GM12878 (cell line): ENCODE data around the gene CCR7. TPM values are rescaled to one million over a fixed set of nuclear protein-coding genes. Genes with fewer than 3 reads are reported as not detected.

Experiments used
- ATF3 ChIP-seq: IDR thresholded peaks from 2 replicates; pipeline ENCODE4 v1.6.1; 2011; ENCODE audit warnings: low read depth, mild to moderate bottlenecking, low read length, moderate library complexity, borderline replicate concordance; ENCODE audit errors: extremely low read depth
- BCLAF1 ChIP-seq: fragments of 450-650 bp; IDR thresholded peaks from 2 replicates; pipeline ENCODE4 v1.6.1; 2017; ENCODE audit warnings: antibody characterized with exemption, mild to moderate bottlenecking, moderate library complexity
- CEBPZ ChIP-seq: fragments of 150-350 bp; IDR thresholded peaks from 2 replicates; pipeline ENCODE4 v1.6.1; 2016; ENCODE audit warnings: low read depth, low read length
- IKZF1 ChIP-seq: fragments of 450-650 bp; conservative IDR thresholded peaks from 2 replicates; pipeline ENCODE4 v1.6.1; 2017; ENCODE audit warnings: antibody characterized with exemption, mild to moderate bottlenecking
- MXI1 ChIP-seq: fragments of 150-350 bp; IDR thresholded peaks from 2 replicates; pipeline ENCODE4 v1.6.1; 2011; ENCODE audit warnings: low read depth, mild to moderate bottlenecking, inconsistent platforms, low read length, improper control_type of control experiment
- NFIC ChIP-seq: IDR thresholded peaks from 2 replicates; pipeline ENCODE4 v1.6.1; 2012; ENCODE audit warnings: low read depth, mild to moderate bottlenecking, inconsistent platforms, low read length, moderate library complexity
- POLR2A ChIP-seq: IDR thresholded peaks from 2 replicates; pipeline ENCODE4 v1.6.1; 2011; ENCODE audit warnings: low read depth, mild to moderate bottlenecking, low read length
- POU2F2 ChIP-seq: IDR thresholded peaks from 3 replicates; pipeline ENCODE4 v1.6.1; 2011; ENCODE audit warnings: low read depth, mild to moderate bottlenecking, low read length, borderline replicate concordance
- PRDM15 ChIP-seq: fragments of 450-650 bp; formaldehyde crosslinking; IDR thresholded peaks from 2 replicates; pipeline ENCODE4 v1.4.0; 2020; ENCODE audit warnings: mild to moderate bottlenecking, moderate library complexity
- SMC3 ChIP-seq: IDR thresholded peaks from 2 replicates; pipeline ENCODE4 v1.6.1; 2011; ENCODE audit warnings: low read length, improper control_type of control experiment, borderline replicate concordance
- ZBTB11 ChIP-seq: fragments of 450-650 bp; formaldehyde crosslinking; IDR thresholded peaks from 2 replicates; pipeline ENCODE4 v1.5.0; 2022; ENCODE audit warnings: mild to moderate bottlenecking, missing genetic modification characterization
- ZBTB33 ChIP-seq: fragments of 450-650 bp; IDR thresholded peaks from 2 replicates; pipeline ENCODE4 v1.6.1; 2017; ENCODE audit warnings: mild to moderate bottlenecking
- polyA plus RNA-seq, 11 experiments: library from polyadenylated mRNA; depleted of rRNA in 4 of 11; unstranded in 6 of 11; stranded (reverse) in 5 of 11; fragments of >200 nt; fragmentation: Nextera tagmentation in 4 of 11; fragmentation: Illumina TruSeq in 1 of 11; extraction: Ambion mirVana in 4 of 11; extraction: Trizol in 1 of 11; gene quantifications; 1 replicate in 1 of 11; 2 replicates in 10 of 11; pipeline versions ENCODE4 v1.2.1 to v1.2.3, GENCODE V29; 2011 to 2016; ENCODE audit warnings: inconsistent platforms in 2 of 11, missing spikeins in 2 of 11, low read depth in 1 of 11
- total RNA-seq, 4 experiments: library from RNA; depleted of rRNA in 3 of 4; stranded (reverse); fragments of >200 nt in 3 of 4; fragmentation: Illumina TruSeq in 1 of 4; extraction: Trizol in 1 of 4; gene quantifications; 2 replicates each; pipeline versions ENCODE4 v1.2.1 to v1.2.3, GENCODE V29; 2013 to 2021

Gene CCR7
- total and polyA plus RNA-seq, 10 of the 15 experiments (the other 5 are each of a cell fraction or from before 2014, with no cell fraction given), result 131 to 1,171 (median 260) TPM

- TF ChIP-seq PRDM15 (CRISPR knock-in tag), result no peak
- no peak for TF ChIP-seq ZBTB11 (CRISPR knock-in tag)
- TF ChIP-seq POLR2A, result no peak
- no peak for TF ChIP-seq CEBPZ
- no peak for TF ChIP-seq SMC3
- no peak for TF ChIP-seq BCLAF1
- TF ChIP-seq NFIC, result no peak
- TF ChIP-seq MXI1, result peak; percentile 29; the same call in 1 of the 2 replicates
- TF ChIP-seq ATF3, result no peak
- TF ChIP-seq ZBTB33, result no peak
- TF ChIP-seq IKZF1, result peak; percentile 87
- no peak; the same call in 2 of the 3 replicates for TF ChIP-seq POU2F2
Observed at GRCh38 chr17:40541060-40541872, 24.0 kb downstream of the CCR7 start (continued).
